K562 (cell line): Measurements from ENCODE around the gene IQCC. TPM values are rescaled to one million over a fixed set of nuclear protein-coding genes. Genes with fewer than 3 reads are reported as not detected.

Experiments
- JUN ChIP-seq, 2 experiments: sonication (generic) in 1 of 2; formaldehyde crosslinking in 1 of 2; IDR thresholded peaks; 2 replicates each; pipeline versions ENCODE4 v1.6.1 to v1.8.0; 2012 to 2022; ENCODE audit warnings: borderline replicate concordance in 2 of 2, mild to moderate bottlenecking in 2 of 2, improper control_type of control experiment in 1 of 2, low read depth in 1 of 2, low read length in 1 of 2, missing genetic modification reagents in 1 of 2
- KDM2B ChIP-seq: fragments of 250-450 bp; sonication (Bioruptor Pico); IDR thresholded peaks from 2 replicates; pipeline ENCODE4 v1.8.0; 2021; ENCODE audit warnings: mild to moderate bottlenecking, moderate library complexity
- MEF2D ChIP-seq: conservative IDR thresholded peaks from 2 replicates; pipeline ENCODE4 v1.6.1; 2016; ENCODE audit warnings: low read depth, missing genetic modification characterization, missing compliant biosample characterization
- POLR2H ChIP-seq: IDR thresholded peaks from 2 replicates; pipeline ENCODE4 v1.6.1; 2016; ENCODE audit warnings: missing genetic modification characterization, low read depth, mild to moderate bottlenecking, control low read depth, missing compliant biosample characterization, moderate library complexity
- RBM39 ChIP-seq: fragments of 200-400 bp; formaldehyde crosslinking; optimal IDR thresholded peaks from 2 replicates; pipeline ENCODE3; 2018; ENCODE audit warnings: low read depth, low read length
- SRSF3 ChIP-seq: fragments of 200-400 bp; formaldehyde crosslinking; IDR thresholded peaks from 2 replicates; pipeline ENCODE4 v1.6.1; 2016; ENCODE audit warnings: mild to moderate bottlenecking, low read length, moderate library complexity; ENCODE audit not compliant: insufficient read depth
- polyA plus RNA-seq, 8 experiments: library from polyadenylated mRNA; depleted of rRNA in 4 of 8; stranded (reverse) in 5 of 8; unstranded in 3 of 8; fragments of >200 nt; fragmentation: Nextera tagmentation in 2 of 8; fragmentation: Illumina TruSeq in 1 of 8; extraction: Ambion mirVana in 2 of 8; extraction: Trizol in 1 of 8; gene quantifications; 2 replicates each; pipeline versions ENCODE4 v1.2.1 to v1.2.3, GENCODE V29; 2011 to 2014; ENCODE audit warnings: inconsistent platforms in 1 of 8, missing spikeins in 1 of 8
- total RNA-seq, 7 experiments: library from RNA; depleted of rRNA in 6 of 7; stranded (reverse); fragments of >200 nt in 6 of 7; fragmentation: Illumina TruSeq in 2 of 7; extraction: Trizol in 2 of 7; gene quantifications; 2 replicates each; pipeline versions ENCODE4 v1.2.1 to v1.2.3, GENCODE V29; 2011 to 2021; ENCODE audit warnings: low replicate concordance in 1 of 7
- TF ChIP-seq, protein P1 (sequence below): fragments of 250-450 bp; sonication (Bioruptor Pico); IDR thresholded peaks from 2 replicates; pipeline ENCODE4 v1.5.0; 2020; ENCODE audit warnings: mild to moderate bottlenecking, borderline replicate concordance
- TF ChIP-seq, protein P2 (sequence below): sonication (generic); formaldehyde crosslinking; IDR thresholded peaks from 2 replicates; pipeline ENCODE4 v1.8.1; 2023; ENCODE audit warnings: mild to moderate bottlenecking, missing genetic modification reagents, moderate library complexity
- TF ChIP-seq, protein P3 (sequence below), 2 experiments: IDR thresholded peaks; 2 replicates each; pipeline ENCODE4 v1.6.1; 2012; ENCODE audit warnings: improper control_type of control experiment in 2 of 2, low read depth in 2 of 2, low read length in 2 of 2, borderline replicate concordance in 1 of 2
- TF ChIP-seq, protein P4 (sequence below): fragments of 250-450 bp; sonication (Bioruptor Pico); IDR thresholded peaks from 2 replicates; pipeline ENCODE4 v1.4.0; 2020
- TF ChIP-seq, protein P5 (sequence below): fragments of 250-450 bp; sonication (Bioruptor Pico); IDR thresholded peaks from 2 replicates; pipeline ENCODE4 v1.8.0; 2021; ENCODE audit warnings: moderate library complexity, mild to moderate bottlenecking, inconsistent platforms

Gene IQCC
- total and polyA plus RNA-seq, 9 of the 15 experiments (the other 6 are each of a cell fraction or from before 2014, with no cell fraction given) = 8.1 to 16.5 (median 10.7) TPM

DNA sequence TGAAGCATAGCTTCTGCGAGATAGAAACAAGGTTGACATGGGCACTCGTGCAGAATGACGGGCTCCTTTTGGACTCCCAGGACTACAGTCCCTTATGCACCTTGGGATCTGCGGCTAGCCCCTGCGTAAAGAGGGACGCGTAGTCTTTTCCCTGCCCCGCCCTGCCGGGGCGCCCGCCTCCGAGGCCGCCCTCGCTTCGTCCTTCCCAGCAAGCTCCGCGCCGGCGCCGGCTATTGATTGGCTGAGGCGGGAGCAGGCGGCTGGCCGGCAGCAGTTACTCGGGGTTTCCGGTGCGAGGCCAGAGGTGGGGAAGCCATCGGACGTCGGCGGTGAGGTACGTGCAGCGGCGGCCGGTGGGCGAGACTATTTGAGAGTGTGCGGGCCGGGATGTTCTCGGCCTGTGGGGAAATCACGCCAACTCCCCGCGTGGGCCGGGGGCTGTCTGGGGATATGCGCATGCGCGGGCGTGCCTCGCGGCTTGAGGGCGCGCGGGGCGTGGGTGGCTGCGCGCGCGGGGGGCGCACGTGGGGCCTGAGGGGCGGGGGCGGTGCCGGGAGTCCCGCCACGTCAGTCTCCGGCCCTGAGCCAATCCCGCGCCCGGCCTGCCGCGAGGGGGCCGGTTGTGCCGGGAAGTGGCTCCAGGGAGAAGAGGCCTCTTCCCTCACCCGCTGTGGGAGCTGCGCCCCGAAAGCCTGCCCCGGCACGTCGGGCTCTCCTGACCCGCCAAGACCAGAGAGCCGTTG is 25.9 kb upstream of the IQCC start, which contains the start of gene TXLNA (continued):
- TF ChIP-seq, protein P1, sequence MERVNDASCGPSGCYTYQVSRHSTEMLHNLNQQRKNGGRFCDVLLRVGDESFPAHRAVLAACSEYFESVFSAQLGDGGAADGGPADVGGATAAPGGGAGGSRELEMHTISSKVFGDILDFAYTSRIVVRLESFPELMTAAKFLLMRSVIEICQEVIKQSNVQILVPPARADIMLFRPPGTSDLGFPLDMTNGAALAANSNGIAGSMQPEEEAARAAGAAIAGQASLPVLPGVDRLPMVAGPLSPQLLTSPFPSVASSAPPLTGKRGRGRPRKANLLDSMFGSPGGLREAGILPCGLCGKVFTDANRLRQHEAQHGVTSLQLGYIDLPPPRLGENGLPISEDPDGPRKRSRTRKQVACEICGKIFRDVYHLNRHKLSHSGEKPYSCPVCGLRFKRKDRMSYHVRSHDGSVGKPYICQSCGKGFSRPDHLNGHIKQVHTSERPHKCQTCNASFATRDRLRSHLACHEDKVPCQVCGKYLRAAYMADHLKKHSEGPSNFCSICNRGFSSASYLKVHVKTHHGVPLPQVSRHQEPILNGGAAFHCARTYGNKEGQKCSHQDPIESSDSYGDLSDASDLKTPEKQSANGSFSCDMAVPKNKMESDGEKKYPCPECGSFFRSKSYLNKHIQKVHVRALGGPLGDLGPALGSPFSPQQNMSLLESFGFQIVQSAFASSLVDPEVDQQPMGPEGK = no peak
- TF ChIP-seq, protein P2, sequence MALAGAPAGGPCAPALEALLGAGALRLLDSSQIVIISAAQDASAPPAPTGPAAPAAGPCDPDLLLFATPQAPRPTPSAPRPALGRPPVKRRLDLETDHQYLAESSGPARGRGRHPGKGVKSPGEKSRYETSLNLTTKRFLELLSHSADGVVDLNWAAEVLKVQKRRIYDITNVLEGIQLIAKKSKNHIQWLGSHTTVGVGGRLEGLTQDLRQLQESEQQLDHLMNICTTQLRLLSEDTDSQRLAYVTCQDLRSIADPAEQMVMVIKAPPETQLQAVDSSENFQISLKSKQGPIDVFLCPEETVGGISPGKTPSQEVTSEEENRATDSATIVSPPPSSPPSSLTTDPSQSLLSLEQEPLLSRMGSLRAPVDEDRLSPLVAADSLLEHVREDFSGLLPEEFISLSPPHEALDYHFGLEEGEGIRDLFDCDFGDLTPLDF = peak; percentile 82
- TF ChIP-seq, protein P3, sequence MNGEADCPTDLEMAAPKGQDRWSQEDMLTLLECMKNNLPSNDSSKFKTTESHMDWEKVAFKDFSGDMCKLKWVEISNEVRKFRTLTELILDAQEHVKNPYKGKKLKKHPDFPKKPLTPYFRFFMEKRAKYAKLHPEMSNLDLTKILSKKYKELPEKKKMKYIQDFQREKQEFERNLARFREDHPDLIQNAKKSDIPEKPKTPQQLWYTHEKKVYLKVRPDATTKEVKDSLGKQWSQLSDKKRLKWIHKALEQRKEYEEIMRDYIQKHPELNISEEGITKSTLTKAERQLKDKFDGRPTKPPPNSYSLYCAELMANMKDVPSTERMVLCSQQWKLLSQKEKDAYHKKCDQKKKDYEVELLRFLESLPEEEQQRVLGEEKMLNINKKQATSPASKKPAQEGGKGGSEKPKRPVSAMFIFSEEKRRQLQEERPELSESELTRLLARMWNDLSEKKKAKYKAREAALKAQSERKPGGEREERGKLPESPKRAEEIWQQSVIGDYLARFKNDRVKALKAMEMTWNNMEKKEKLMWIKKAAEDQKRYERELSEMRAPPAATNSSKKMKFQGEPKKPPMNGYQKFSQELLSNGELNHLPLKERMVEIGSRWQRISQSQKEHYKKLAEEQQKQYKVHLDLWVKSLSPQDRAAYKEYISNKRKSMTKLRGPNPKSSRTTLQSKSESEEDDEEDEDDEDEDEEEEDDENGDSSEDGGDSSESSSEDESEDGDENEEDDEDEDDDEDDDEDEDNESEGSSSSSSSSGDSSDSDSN (IDR thresholded peaks at IDR 0.05; ENCODE audit: borderline replicate concordance in 1 of 2, low read depth in 2 of 2, low read length in 2 of 2) = no peak
- TF ChIP-seq KDM2B (CRISPR knock-in tag) = peak; percentile 95
- no peak for TF ChIP-seq SRSF3
- no peak for TF ChIP-seq MEF2D
- TF ChIP-seq POLR2H = peak; percentile 96
- TF ChIP-seq, protein P4, sequence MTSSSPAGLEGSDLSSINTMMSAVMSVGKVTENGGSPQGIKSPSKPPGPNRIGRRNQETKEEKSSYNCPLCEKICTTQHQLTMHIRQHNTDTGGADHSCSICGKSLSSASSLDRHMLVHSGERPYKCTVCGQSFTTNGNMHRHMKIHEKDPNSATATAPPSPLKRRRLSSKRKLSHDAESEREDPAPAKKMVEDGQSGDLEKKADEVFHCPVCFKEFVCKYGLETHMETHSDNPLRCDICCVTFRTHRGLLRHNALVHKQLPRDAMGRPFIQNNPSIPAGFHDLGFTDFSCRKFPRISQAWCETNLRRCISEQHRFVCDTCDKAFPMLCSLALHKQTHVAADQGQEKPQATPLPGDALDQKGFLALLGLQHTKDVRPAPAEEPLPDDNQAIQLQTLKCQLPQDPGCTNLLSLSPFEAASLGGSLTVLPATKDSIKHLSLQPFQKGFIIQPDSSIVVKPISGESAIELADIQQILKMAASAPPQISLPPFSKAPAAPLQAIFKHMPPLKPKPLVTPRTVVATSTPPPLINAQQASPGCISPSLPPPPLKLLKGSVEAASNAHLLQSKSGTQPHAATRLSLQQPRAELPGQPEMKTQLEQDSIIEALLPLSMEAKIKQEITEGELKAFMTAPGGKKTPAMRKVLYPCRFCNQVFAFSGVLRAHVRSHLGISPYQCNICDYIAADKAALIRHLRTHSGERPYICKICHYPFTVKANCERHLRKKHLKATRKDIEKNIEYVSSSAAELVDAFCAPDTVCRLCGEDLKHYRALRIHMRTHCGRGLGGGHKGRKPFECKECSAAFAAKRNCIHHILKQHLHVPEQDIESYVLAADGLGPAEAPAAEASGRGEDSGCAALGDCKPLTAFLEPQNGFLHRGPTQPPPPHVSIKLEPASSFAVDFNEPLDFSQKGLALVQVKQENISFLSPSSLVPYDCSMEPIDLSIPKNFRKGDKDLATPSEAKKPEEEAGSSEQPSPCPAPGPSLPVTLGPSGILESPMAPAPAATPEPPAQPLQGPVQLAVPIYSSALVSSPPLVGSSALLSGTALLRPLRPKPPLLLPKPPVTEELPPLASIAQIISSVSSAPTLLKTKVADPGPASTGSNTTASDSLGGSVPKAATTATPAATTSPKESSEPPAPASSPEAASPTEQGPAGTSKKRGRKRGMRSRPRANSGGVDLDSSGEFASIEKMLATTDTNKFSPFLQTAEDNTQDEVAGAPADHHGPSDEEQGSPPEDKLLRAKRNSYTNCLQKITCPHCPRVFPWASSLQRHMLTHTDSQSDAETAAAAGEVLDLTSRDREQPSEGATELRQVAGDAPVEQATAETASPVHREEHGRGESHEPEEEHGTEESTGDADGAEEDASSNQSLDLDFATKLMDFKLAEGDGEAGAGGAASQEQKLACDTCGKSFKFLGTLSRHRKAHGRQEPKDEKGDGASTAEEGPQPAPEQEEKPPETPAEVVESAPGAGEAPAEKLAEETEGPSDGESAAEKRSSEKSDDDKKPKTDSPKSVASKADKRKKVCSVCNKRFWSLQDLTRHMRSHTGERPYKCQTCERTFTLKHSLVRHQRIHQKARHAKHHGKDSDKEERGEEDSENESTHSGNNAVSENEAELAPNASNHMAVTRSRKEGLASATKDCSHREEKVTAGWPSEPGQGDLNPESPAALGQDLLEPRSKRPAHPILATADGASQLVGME (CRISPR knock-in tag) = peak; percentile 84
- TF ChIP-seq, protein P5, sequence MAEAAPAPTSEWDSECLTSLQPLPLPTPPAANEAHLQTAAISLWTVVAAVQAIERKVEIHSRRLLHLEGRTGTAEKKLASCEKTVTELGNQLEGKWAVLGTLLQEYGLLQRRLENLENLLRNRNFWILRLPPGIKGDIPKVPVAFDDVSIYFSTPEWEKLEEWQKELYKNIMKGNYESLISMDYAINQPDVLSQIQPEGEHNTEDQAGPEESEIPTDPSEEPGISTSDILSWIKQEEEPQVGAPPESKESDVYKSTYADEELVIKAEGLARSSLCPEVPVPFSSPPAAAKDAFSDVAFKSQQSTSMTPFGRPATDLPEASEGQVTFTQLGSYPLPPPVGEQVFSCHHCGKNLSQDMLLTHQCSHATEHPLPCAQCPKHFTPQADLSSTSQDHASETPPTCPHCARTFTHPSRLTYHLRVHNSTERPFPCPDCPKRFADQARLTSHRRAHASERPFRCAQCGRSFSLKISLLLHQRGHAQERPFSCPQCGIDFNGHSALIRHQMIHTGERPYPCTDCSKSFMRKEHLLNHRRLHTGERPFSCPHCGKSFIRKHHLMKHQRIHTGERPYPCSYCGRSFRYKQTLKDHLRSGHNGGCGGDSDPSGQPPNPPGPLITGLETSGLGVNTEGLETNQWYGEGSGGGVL (CRISPR knock-in tag) = no peak
- TF ChIP-seq JUN (IDR thresholded peaks at IDR 0.05; ENCODE audit: borderline replicate concordance, low read depth, low read length) = peak; percentile 57; the same call in 1 of the 2 replicates
- no peak; the same call in 1 of the 2 replicates for TF ChIP-seq JUN (CRISPR knock-in tag; IDR thresholded peaks at IDR 0.05; ENCODE audit: borderline replicate concordance)
- peak; percentile 14 for TF ChIP-seq RBM39
